GM19452 (cell line): ENCODE data around the gene KSR2.
"Not testable (repeated sequence)": the region's sequence is repeated elsewhere in the genome, so short reads cannot be mapped to it uniquely, and the experiment has no call there.

ENCODE experiments used
- ATAC-seq: cut with Tn5 transposase; IDR thresholded peaks from one replicate; pipeline ENCODE4 v1.9.1; 2021; ENCODE audit not compliant: unreplicated experiment

Gene KSR2

GRCh38 chr12:117649796-117650195, 319.0 kb downstream of the KSR2 start:
- no peak for ATAC-seq

- no peak for ATAC-seq
Observed at GRCh38 chr12:117646520-117646919, 322.3 kb downstream of the KSR2 start.

- ATAC-seq, result no peak
Observed at GRCh38 chr12:117645473-117645872, 323.3 kb downstream of the KSR2 start.

GRCh38 chr12:117643971-117644370, 324.8 kb downstream of the KSR2 start:
- ATAC-seq, result no peak

GRCh38 chr12:117641885-117642284, 326.9 kb downstream of the KSR2 start:
- no peak for ATAC-seq

GRCh38 chr12:117640511-117640910, 328.3 kb downstream of the KSR2 start:
- ATAC-seq, result no peak

- ATAC-seq, result no peak
Observed at GRCh38 chr12:117629454-117629853, 339.3 kb downstream of the KSR2 start.

GRCh38 chr12:117628711-117629110, 340.1 kb downstream of the KSR2 start:
- ATAC-seq, result not testable (repeated sequence)

GRCh38 chr12:117622741-117623140, 346.0 kb downstream of the KSR2 start:
- ATAC-seq, result no peak

GRCh38 chr12:117622087-117622486, 346.7 kb downstream of the KSR2 start:
- ATAC-seq, result no peak

- ATAC-seq, result no peak
Observed at GRCh38 chr12:117607778-117608177, 361.0 kb downstream of the KSR2 start.

- no peak for ATAC-seq
Observed at GRCh38 chr12:117606945-117607344, 361.8 kb downstream of the KSR2 start.

- ATAC-seq, result no peak
Observed at GRCh38 chr12:117606024-117606423, 362.8 kb downstream of the KSR2 start.

- ATAC-seq, result no peak
Observed at GRCh38 chr12:117603316-117604113, 365.3 kb downstream of the KSR2 start.

GRCh38 chr12:117599849-117600248, 368.9 kb downstream of the KSR2 start:
- ATAC-seq, result no peak

- ATAC-seq, result no peak
Observed at GRCh38 chr12:117596968-117597367, 371.8 kb downstream of the KSR2 start.

GRCh38 chr12:117595751-117596150, 373.0 kb downstream of the KSR2 start:
- ATAC-seq, result no peak

GRCh38 chr12:117594481-117594880, 374.3 kb downstream of the KSR2 start:
- no peak for ATAC-seq

- ATAC-seq, result no peak
Observed at GRCh38 chr12:117593815-117594400, 374.9 kb downstream of the KSR2 start.

GRCh38 chr12:117592588-117593305, 376.0 kb downstream of the KSR2 start:
- no peak for ATAC-seq

GRCh38 chr12:117590999-117591398, 377.8 kb downstream of the KSR2 start:
- no peak for ATAC-seq

- ATAC-seq, result no peak
Observed at GRCh38 chr12:117590386-117590785, 378.4 kb downstream of the KSR2 start.
